GM11168 (cell line): ENCODE measurements around the gene ZDHHC18.

Source experiments
- in situ Hi-C: fragments of 300-500 bp; cut with MboI; formaldehyde crosslinking; loops from one replicate; pipeline ENCODE4 v1.12.0; 2022; ENCODE audit warnings: low sequenced_read_pairs; ENCODE audit not compliant: unreplicated experiment

ZDHHC18 gene

GRCh38 chr1:26826261-26827105, at the start of gene ZDHHC18:
TSS of gene ZDHHC18 (plus strand) at chr1:26826688. CDS start at chr1:26826805, 117 bp downstream.
- in situ Hi-C loops, result no loop called here

- in situ Hi-C loops, result loop anchor here (5.0 kb wide), 1 partner anchor 87 kb away; no protein-coding TSS in a partner anchor
These were observed 47.3 kb upstream of the ZDHHC18 start for GRCh38 chr1:26779098-26779668.

GRCh38 chr1:26780344-26780957, 46.0 kb upstream of the ZDHHC18 start:
- in situ Hi-C loops, result no loop called here

- in situ Hi-C loops, result no loop called here
These were observed 45.2 kb upstream of the ZDHHC18 start for GRCh38 chr1:26781206-26781825.

- in situ Hi-C loops, result no loop called here
These were observed 43.8 kb upstream of the ZDHHC18 start for GRCh38 chr1:26782521-26783212.

- in situ Hi-C loops, result no loop called here
These were observed 42.9 kb upstream of the ZDHHC18 start for GRCh38 chr1:26783646-26784022.

- in situ Hi-C loops, result no loop called here
These were observed 42.2 kb upstream of the ZDHHC18 start for GRCh38 chr1:26784023-26784871.

GRCh38 chr1:26784886-26785285, 41.6 kb upstream of the ZDHHC18 start:
- in situ Hi-C loops, result loop anchor here (5.0 kb wide), 1 partner anchor 183 kb away; no protein-coding TSS in a partner anchor

GRCh38 chr1:26785611-26786436, 40.7 kb upstream of the ZDHHC18 start:
- in situ Hi-C loops, result loop anchor here (5.0 kb wide), 1 partner anchor 184 kb away; no protein-coding TSS in a partner anchor

GRCh38 chr1:26786437-26787380, 39.8 kb upstream of the ZDHHC18 start:
- in situ Hi-C loops, result loop anchor here (5.0 kb wide), 1 partner anchor 184 kb away; no protein-coding TSS in a partner anchor

GRCh38 chr1:26787381-26787705, 39.1 kb upstream of the ZDHHC18 start:
- in situ Hi-C loops, result loop anchor here (5.0 kb wide), 1 partner anchor 185 kb away; no protein-coding TSS in a partner anchor

- in situ Hi-C loops, result loop anchor here (5.0 kb wide), 1 partner anchor 186 kb away; no protein-coding TSS in a partner anchor
These were observed 38.6 kb upstream of the ZDHHC18 start, which contains the start of gene PIGV for GRCh38 chr1:26787706-26788514. TSS of gene PIGV (plus strand) at chr1:26787950. CDS start at chr1:26790816, 2,866 bp downstream.

- in situ Hi-C loops, result loop anchor here (5.0 kb wide), 1 partner anchor 186 kb away; no protein-coding TSS in a partner anchor
These were observed 38.0 kb upstream of the ZDHHC18 start for GRCh38 chr1:26788515-26788785.

GRCh38 chr1:26788836-26789611, 37.5 kb upstream of the ZDHHC18 start:
- in situ Hi-C loops, result loop anchor here (5.0 kb wide), 1 partner anchor 187 kb away; no protein-coding TSS in a partner anchor

GRCh38 chr1:26789612-26789865, 36.9 kb upstream of the ZDHHC18 start:
- in situ Hi-C loops, result loop anchor here (5.0 kb wide), 1 partner anchor 187 kb away; no protein-coding TSS in a partner anchor

- in situ Hi-C loops, result loop anchor here (5.0 kb wide), 1 partner anchor 188 kb away; no protein-coding TSS in a partner anchor
These were observed 36.6 kb upstream of the ZDHHC18 start for GRCh38 chr1:26789931-26790330.
